LNCaP clone FGC (cell line): ENCODE results near the gene BACH2.

Source experiments
- DNase-seq: peaks from one replicate; pipeline ENCODE4 v3.0.0-alpha.2; 2011; ENCODE audit warnings: low read depth
- H3K4me3 ChIP-seq: 2 replicates; pipeline ENCODE4 v1.5.1; 2011; ENCODE audit warnings: mild to moderate bottlenecking, low read depth, low read length, control low read depth
- CTCF ChIP-seq: IDR thresholded peaks from 2 replicates; pipeline ENCODE4 v1.5.1; 2012; ENCODE audit warnings: mild to moderate bottlenecking; ENCODE audit not compliant: control insufficient read depth, insufficient read depth; ENCODE audit errors: extremely low read depth

Gene BACH2

DNA sequence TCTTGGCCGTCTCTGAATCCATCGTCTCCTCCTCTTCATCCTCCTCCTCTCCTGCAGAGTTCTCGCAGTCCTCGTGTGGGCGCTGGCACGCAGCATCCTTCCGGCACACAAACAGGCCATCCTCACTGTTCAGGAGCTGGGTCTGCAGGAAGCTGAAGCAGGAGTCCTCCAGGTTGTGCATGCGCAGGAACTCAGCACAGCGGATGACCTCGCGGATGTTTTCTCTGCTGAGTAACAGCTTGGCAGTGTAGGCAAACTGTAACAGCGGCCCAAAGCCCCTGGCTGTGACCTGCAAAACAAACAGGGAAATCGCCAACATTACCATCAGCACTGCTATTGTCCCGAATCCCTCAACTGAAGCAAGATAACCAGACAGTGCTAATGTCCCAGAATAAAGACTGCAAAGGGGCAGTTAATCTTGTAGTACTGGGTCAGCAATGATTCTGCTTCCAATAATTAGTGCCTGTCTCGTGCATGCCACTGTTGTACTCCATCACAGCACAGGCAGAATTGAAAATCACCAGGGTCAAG, 345.0 kb downstream of the BACH2 start:
- no peak overlapping the region for H3K4me3 ChIP-seq
- no peak for DNase-seq
- no peak for TF ChIP-seq CTCF

- DNase-seq, result no peak
- TF ChIP-seq CTCF, result no peak
- no peak overlapping the region for H3K4me3 ChIP-seq
Observed at GRCh38 chr6:89950879-89951391, 345.7 kb downstream of the BACH2 start.

- no peak for TF ChIP-seq CTCF
- no peak for DNase-seq
- H3K4me3 ChIP-seq, result no peak overlapping the region
Observed at GRCh38 chr6:89950446-89950845, 346.2 kb downstream of the BACH2 start.

GRCh38 chr6:89948876-89949275, 347.8 kb downstream of the BACH2 start:
- no peak overlapping the region for H3K4me3 ChIP-seq
- no peak for TF ChIP-seq CTCF
- no peak for DNase-seq

- H3K4me3 ChIP-seq, result no peak overlapping the region
- no peak for DNase-seq
- TF ChIP-seq CTCF, result no peak
Observed at GRCh38 chr6:89944826-89945407, 351.7 kb downstream of the BACH2 start.

DNA sequence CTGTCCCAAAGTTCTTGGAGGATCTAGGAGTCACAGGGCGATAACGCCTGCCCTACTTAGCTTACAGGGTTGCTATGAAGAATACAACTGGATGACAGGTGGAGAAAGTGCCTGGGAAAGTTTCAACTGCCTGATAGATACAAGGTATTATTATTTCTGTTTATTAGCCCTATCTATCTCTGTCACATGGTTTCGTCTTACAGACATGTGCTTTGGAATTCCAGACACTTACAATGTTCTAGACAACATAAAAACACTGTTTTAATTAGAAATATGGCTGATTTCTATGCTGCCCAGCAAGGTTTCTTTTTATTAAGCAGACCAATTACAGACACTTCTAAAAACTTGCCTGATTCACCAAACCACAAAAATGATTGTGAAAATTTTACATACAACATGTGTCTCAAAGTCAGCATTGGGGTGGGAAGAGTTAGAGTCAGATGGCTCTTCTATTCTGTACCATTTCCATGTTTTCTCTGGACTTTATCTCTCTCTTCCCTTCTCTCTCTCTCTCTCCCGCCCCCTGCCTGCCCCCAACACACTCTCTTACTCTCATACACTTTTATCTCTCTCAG, 352.4 kb downstream of the BACH2 start:
- H3K4me3 ChIP-seq, result no peak overlapping the region
- TF ChIP-seq CTCF, result no peak
- no peak for DNase-seq

DNA sequence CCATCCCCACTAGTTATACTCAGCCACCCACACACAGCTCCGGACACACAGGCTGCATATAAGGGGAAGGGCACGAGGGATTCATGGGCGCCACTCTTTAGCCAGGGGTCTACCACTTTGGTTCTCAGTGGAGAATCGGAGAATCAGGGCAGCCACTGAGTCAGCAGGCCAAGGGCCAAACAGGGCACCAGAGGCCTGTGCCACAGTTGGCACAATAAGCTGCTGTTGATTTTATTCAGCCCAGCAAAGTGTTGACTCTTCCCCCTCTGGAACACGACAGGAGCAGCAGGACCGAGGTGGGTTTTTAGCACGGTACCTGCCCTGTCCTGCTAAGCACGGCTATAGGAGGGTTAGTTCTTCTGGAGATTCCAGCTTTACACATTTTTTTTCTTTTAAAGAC, 354.0 kb downstream of the BACH2 start:
- no peak overlapping the region for H3K4me3 ChIP-seq
- DNase-seq, result no peak
- no peak for TF ChIP-seq CTCF
